Sigmoid colon (tissue), 4 donors: ENCODE measurements around the gene NOTCH1.

ENCODE experiments used
- CTCF ChIP-seq, 4 experiments: fragments of 450-650 bp in 3 of 4; fragments of 200-600 bp in 1 of 4; IDR thresholded peaks; one replicate each; pipeline ENCODE4 v1.5.1; 2016 to 2019; ENCODE audit warnings: antibody characterized with exemption in 4 of 4, mild to moderate bottlenecking in 3 of 4, moderate library complexity in 2 of 4
- POLR2A ChIP-seq, 2 donors: fragments of 450-650 bp; IDR thresholded peaks; one replicate each; pipeline ENCODE4 v1.6.1; 2016; ENCODE audit warnings: antibody characterized with exemption in 2 of 2, mild to moderate bottlenecking in 2 of 2, moderate library complexity in 2 of 2
- POLR2AphosphoS5 ChIP-seq, 4 donors: sonication (generic); formaldehyde crosslinking; IDR thresholded peaks; one replicate each; pipeline ENCODE4 v1.6.1; 2017; ENCODE audit warnings: antibody characterized with exemption in 4 of 4

DNA sequence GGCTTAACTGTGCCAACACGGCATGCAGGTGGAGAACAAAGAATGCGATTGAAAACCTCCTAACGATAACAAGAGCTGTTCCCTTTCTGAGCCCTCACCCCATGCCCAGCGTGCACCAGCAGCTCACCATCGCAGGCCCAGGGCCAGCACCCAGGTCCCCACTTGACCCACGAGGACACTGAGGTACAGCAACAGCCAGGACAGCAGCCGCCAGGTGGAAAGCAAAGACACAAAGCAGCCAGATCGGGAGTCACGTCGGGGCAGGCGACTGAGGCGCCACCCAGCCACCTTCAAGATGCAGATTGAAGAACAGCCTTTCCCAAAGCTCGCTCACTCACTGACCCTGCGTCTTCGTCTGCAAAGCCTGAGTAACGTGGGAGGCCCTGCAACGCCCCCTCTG, 56.1 kb downstream of the NOTCH1 start:
- TF ChIP-seq CTCF (IDR thresholded peaks at IDR 0.05) (no peak), POLR2A (IDR thresholded peaks at IDR 0.05) (no peak), POLR2AphosphoS5 (IDR thresholded peaks at IDR 0.05) (no peak)
